Measurements from ENCODE around the gene PRDX2.
A peak's percentile ranks its signal among the peaks of the same experiment; 100 is the strongest.
"Not testable (repeated sequence)": the region's sequence is repeated elsewhere in the genome, so short reads cannot be mapped to it uniquely, and the experiment has no call there.

PRDX2 gene

GRCh38 chr19:12799742-12800465, 1.7 kb downstream of the PRDX2 start:
- TF ChIP-seq ESRRG (CRISPR knock-in tag; IDR thresholded peaks at IDR 0.05) (no peak), OSR1 (CRISPR knock-in tag; IDR thresholded peaks at IDR 0.05) (no peak), ZNF8 (CRISPR knock-in tag; IDR thresholded peaks at IDR 0.05) (no peak), CSDC2 (CRISPR knock-in tag; IDR thresholded peaks at IDR 0.05) (no peak), ZNF70 (CRISPR knock-in tag; IDR thresholded peaks at IDR 0.05) (no peak)
- ATAC-seq, result no peak

GRCh38 chr19:12797607-12798006, 4.0 kb downstream of the PRDX2 start:
- ATAC-seq, result not testable (repeated sequence)

GRCh38 chr19:12797141-12797587, 4.4 kb downstream of the PRDX2 start:
- TF ChIP-seq SNAI2 (CRISPR knock-in tag; IDR thresholded peaks at IDR 0.05), result no peak
- no peak for TF ChIP-seq CREB5 (CRISPR knock-in tag; IDR thresholded peaks at IDR 0.05; ENCODE audit: low read depth)
- TF ChIP-seq ZNF8 (CRISPR knock-in tag; IDR thresholded peaks at IDR 0.05), result no peak
- no peak for TF ChIP-seq PATZ1 (CRISPR knock-in tag; IDR thresholded peaks at IDR 0.05; ENCODE audit: borderline replicate concordance)
- no peak for ATAC-seq

GRCh38 chr19:12796146-12797071, 5.2 kb downstream of the PRDX2 start:
- ATAC-seq, result peak; percentile 29

More at GRCh38 chr19:12796146-12797071, 5.2 kb downstream of the PRDX2 start:
- TF ChIP-seq OSR1 (CRISPR knock-in tag; IDR thresholded peaks at IDR 0.05) (no peak), SNAI2 (CRISPR knock-in tag; IDR thresholded peaks at IDR 0.05) (no peak), CSDC2 (CRISPR knock-in tag; IDR thresholded peaks at IDR 0.05) (no peak), TOX (CRISPR knock-in tag; IDR thresholded peaks at IDR 0.05; ENCODE audit: borderline replicate concordance) (no peak), PPARA (CRISPR knock-in tag; IDR thresholded peaks at IDR 0.05; ENCODE audit: borderline replicate concordance) (no peak), ZC3H10 (CRISPR knock-in tag; IDR thresholded peaks at IDR 0.05) (no peak), BACH2 (CRISPR knock-in tag; IDR thresholded peaks at IDR 0.05; ENCODE audit: borderline replicate concordance) (no peak), POU6F1 (CRISPR knock-in tag; IDR thresholded peaks at IDR 0.05; ENCODE audit: borderline replicate concordance, low read depth) (no peak), ZNF8 (CRISPR knock-in tag; IDR thresholded peaks at IDR 0.05) (no peak), ESRRG (CRISPR knock-in tag; IDR thresholded peaks at IDR 0.05) (no peak), PATZ1 (CRISPR knock-in tag; IDR thresholded peaks at IDR 0.05; ENCODE audit: borderline replicate concordance) (no peak), GLIS3 (CRISPR knock-in tag; IDR thresholded peaks at IDR 0.05) (no peak), TSHZ2 (CRISPR knock-in tag; IDR thresholded peaks at IDR 0.05) (no peak)

All from SK-N-SH treated with all-trans-retinoic acid at 6 μM for 48 hours (cell line).